H4 (cell line): ENCODE data around the gene ZCCHC3. TPM values are rescaled to one million over a fixed set of nuclear protein-coding genes. Genes with fewer than 3 reads are reported as not detected.
A peak's percentile ranks its signal among the peaks of the same experiment; 100 is the strongest.

Experiments
- DNase-seq: peaks from one replicate; pipeline ENCODE4 v3.0.0-alpha.2; 2015; ENCODE audit warnings: low spot score
- total RNA-seq: library from RNA; depleted of rRNA; stranded (reverse); fragments of >200 nt; shearing (Covaris generic); gene quantifications from 2 replicates; pipeline ENCODE4 v1.2.3, GENCODE V29; 2014

Gene ZCCHC3
- total RNA-seq, 1 experiment from 2014 or later: 8.2 TPM

DNA sequence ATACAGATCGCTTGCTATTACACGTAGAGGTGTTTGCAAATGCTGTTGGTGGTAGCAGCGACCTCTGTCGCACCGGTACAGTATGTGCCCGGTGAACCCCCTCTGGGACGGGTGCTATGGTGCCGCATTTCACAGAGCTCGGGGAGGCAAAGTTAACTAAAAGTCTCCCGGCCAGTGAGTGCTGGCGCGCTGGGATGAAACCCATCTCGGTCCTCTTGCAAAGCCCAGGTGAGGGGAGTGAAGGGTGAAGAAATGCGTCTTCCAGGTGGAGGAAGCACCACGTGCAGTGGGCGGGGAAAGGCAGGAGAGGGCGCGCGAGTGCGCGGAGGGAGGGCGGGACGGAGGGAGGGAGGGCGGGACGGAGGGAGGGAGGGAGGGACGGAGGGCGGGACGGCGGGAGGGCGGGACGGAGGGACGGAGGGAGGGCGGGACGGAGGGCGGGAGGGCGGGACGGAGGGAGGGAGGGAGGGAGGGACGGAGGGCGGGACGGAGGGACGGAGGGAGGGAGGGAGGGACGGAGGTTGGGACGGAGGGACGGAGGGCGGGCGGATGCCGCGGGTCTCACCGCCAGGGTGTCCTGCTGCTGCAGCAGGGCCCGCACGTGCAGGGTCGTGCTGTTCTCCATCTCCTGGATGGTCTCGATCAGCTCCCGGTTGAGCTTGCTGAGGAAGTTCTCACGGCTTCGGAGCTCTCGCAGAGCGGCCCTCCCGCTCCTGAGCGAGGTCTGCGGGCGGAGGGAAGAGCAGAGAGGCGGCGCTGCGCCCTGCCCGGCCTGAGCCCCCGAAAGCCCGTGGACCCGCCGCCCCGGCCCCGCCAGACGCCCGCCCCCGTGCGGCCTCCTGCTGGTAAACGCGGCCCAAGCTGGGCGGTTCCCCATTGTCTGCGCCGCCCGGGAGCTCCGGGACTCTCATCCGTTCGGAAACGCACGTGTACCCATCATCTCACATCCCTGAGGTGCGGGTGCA lies 18.5 kb upstream of the ZCCHC3 start:
- DNase-seq: no peak

DNA sequence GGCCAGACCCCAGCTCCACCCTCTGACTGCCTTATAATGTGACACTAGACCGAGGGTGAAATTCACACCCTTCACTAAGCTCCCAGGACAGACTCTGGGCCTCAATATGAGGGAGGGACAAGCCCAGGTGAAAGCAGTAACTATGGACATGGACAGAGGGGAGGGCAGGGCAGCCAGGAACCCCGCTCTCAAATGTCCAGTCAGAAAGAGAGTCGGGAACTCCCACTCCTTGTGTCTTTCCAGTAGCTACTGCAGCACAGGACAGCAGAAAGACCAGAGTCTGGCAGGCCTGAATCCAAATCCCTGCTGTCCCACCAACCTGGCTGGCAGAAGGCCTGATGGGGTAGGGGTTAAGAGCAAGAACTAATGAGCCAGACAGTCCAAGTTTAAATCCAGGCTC lies 13.2 kb upstream of the ZCCHC3 start:
- DNase-seq: no peak

DNA sequence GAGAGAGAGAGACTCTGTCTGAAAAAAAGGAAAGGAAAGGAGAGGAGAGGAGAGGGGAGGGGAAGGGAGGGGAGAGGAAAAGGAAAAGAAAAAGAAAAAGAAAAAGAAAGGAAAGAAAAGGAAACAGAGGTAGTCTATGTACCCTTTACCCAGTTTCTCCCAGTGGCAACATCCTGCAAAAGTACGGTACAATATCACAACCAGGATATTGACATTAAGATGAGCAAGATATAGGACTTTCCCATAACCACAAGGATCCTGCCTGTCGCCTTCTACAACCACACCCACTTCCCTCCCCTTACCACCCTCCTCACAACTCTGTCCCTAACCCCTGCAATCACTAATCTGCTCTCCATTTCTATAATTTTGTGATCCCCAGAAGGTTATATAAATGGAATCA lies 10.9 kb upstream of the ZCCHC3 start:
- DNase-seq: no peak

DNA sequence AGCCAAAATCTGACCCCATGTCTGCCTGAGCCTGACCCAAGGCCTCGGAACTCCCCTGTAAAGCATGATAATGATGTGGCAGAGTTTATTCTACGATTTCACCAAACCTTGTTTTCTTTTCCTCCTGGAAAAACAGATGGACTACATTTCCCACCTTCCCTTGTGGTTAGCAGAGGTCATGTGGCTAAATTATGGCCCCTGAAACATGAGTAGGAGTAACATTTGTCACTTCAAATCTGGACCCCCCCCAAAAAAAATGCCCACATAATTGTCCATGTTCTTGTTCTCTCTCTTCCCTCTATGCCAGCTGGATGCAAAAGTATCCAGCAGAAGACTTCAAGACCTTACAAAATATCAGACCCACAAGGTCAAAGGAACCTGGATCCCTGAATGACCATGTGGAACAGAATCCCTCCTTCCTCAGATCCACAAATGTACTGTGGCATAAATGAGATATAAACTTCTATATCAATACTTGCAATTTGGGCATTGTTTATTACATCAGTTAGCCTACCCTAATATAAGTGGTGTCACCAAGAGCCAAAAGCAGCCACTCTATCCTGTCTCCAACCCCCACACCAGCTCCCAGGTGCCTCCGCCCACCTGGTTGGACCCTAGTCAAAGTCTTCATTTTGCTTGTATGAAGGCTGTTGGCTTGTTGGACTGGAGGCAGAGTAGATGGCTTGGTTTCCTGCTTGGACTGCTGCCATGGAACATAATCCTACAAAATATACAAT lies 8.2 kb upstream of the ZCCHC3 start:
- DNase-seq: no peak

DNA sequence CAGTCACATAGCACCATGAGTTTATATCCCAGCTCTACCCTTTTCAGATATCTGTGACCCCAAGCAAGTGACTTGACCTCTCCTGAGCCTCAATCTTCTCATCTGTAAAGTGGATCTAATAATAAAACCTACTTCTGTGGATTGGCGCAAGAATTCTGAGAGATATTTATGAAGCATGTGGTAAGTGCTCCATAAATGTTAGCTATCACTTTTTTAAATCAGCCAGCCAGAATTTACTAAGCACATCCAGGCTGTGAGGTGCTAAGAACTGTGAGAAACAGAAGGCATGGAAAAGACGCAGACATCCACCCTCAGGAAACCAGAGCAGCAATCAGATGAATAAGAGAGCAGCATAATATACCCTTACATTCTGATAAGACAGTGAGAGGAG lies 7.7 kb upstream of the ZCCHC3 start:
- DNase-seq: no peak

DNA sequence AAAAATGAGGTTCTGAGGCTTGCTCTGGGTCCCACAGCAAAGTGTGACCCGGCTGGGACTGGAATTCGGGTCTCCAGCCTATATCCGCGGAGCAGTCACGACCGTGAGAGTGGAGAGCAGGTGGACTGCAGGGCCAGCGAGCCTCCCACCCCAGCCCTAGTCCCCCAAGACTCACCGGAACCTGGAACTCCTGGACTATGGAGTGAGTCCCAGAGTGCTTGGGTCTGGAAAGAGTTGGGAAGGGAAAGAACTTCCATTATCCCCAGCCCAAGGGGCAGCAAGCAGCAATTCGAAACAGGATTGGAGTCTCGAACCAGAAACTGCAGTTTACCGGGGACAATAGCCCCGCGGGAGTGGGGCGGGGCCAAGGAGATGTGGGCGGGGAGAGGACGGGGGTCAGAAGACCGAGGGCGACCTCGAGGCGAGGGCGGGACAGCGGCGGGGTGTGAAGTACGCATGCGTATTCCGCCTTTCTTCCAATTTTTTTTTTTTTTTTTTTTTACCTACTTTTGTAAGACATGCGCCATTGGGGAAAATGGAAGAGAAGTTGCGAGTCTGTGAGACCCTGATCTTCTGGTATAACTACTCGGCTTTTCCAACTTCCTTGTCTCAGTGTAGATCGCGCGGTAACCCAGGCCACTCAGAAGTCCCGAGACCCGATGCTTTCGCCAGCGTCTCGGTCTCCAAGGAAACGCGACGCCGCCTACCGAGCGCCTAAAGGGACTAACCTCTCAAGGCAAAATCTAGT lies 7.1 kb upstream of the ZCCHC3 start, which contains the start of gene C20orf96:
Gene C20orf96 (minus strand): TSS at position 667 of the 748 bp plus-strand sequence. CDS start 140 bp downstream, at position 527.
- DNase-seq: peak; percentile 90

DNA sequence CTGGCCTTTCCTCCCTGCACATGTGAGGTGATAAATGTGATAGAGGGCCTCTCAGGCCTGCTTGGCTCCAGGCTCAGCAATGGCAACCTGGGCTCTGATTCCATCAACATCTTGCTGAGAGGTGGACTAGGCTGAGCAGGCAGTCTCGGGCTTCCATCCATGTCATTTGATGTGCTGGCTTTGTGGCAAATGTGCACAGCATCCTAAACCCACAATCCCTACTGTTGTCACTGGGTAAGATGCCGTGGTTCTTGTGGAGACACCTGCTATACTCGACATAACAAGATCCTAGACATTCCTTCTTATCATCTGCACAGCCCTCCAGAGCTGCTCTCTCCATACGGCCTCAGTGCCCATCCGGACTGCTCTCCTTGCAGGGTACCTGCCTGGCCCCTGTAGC lies 2.8 kb upstream of the ZCCHC3 start:
- no peak for DNase-seq

DNA sequence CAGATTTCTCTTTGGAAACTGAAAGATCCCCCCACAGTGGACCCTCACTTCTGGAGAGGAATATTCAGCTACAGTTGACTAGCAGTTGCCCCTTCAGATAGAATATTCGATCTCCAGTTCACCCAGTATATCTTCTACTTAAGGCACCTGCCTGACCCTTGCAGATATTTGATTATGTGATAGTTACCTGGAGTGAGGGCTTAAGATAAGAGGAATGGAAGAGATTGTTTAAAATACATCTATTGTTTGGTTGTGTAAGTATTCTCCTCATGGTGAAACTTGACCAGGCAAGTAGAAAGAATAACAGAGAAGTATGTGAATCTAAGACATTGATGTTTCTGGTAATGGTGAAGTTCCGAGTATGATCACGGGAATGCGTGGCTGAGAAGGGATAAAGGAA lies 1.6 kb upstream of the ZCCHC3 start:
- no peak for DNase-seq

DNA sequence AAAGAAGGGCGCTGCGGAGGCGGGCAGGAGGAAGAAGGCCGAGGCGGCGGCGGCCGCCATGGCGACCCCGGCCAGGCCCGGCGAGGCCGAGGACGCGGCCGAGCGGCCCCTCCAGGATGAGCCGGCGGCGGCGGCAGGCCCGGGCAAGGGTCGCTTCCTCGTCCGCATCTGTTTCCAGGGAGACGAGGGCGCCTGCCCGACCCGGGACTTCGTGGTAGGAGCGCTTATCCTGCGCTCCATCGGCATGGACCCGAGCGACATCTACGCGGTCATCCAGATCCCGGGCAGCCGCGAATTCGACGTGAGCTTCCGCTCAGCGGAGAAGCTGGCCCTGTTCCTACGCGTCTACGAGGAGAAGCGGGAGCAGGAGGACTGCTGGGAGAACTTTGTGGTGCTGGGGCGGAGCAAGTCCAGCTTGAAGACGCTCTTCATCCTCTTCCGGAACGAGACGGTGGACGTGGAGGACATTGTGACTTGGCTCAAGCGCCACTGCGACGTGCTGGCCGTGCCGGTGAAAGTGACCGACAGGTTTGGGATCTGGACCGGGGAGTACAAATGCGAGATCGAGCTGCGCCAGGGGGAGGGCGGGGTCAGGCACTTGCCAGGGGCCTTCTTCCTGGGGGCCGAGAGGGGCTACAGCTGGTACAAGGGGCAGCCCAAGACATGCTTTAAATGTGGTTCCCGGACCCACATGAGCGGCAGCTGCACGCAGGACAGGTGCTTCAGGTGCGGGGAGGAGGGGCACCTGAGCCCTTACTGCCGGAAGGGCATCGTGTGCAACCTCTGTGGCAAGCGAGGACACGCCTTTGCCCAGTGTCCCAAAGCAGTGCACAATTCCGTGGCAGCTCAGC lies 780 bp downstream of the ZCCHC3 start:
- DNase-seq: peak; percentile 44

DNA sequence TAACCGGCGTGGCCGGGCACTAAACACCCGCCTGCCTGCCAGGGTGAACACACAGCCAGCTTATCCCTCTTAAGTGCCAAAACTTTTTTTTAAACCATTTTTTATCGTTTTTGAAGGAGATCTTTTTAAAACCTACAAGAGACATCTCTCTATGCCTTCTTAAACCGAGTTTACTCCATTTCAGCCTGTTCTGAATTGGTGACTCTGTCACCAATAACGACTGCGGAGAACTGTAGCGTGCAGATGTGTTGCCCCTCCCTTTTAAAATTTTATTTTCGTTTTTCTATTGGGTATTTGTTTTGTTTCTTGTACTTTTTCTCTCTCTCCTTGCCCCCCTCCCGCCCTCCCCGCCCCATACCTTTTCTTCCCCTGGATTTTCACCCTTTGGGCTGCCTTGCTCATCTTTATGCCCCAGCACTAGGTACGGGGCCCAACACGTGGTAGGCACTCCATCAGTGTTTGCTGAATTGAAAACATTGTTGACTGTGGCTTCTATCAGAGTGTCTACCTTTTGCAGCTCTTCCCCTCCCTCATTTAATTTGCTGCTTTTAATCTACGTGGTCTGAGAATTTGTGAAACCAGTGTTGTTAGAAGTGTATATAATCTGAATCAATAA lies 1.5 kb downstream of the ZCCHC3 start:
- DNase-seq: no peak

DNA sequence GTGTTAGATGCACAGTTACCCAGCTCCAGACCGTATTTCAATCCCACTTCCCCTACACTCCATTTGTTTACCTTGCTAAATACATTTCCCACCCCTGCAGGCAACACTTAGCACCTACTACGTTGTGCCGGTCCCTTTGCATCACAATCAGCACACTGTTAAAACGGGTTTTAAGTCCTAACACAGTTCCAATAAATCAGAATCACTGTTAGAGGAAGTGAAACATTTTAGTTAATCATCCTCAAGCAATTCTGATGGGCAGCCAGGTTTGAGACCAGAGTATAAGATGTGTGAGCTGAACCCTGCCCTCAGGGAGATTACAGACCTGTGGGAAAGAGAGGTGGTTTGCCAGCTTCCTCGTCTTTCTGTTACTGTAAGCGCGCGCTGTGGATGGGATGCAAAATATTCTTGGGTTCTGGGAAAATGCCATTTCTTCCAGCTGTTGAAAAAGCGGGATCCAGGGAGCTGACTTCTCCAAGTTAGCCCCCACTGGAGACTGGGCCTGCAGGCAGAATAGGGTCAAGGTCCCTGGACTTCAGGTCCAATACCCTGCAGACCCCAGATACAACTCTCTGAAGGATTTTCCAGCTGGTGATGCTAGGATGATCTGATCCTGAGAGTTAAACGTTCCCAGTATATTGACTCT lies 3.1 kb downstream of the ZCCHC3 start:
- DNase-seq: no peak

DNA sequence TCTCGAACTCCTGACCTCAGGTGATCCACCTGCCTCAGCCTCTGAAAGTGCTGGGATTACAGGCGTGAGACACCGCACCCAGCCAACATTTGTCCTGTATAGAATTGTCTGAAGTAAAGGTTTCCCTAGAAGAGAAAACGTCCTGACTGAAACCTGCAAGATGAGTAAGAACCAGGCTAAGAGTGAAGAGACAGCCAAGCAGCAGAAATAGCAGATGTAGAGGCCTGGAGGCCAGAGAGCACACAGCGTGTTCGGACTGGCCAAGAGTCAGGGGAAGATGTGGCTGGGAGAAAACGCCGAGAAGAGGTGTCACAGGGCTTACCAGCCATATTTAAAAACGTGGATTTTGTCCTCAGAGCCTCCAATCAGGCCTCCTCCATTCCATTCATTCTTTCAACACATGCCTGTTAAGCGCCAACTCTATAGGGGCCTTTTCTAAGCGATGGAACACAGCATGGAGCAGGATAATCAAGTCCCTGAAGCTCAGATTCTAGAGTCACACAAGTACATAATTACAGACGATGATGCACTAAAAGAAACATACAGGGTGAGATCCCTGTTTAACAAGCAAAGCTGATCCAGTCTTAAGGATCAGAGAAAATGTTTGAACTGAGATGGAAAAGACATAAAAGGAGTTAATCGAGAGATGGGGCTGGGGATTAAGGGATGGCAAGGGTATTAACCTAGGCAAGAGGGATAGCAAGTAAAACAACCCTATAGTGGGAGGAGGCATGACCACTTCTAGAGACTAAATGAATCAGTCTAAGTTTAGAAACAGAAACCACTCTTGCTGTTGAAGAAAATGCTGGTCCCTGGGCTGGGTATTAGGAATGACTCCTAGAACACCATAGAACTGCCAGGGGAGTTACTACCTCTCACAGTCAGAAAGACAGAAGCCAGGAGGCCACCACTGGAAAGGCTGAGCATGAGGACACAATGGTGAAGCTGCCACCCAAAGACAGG lies 4.8 kb downstream of the ZCCHC3 start:
- no peak for DNase-seq

DNA sequence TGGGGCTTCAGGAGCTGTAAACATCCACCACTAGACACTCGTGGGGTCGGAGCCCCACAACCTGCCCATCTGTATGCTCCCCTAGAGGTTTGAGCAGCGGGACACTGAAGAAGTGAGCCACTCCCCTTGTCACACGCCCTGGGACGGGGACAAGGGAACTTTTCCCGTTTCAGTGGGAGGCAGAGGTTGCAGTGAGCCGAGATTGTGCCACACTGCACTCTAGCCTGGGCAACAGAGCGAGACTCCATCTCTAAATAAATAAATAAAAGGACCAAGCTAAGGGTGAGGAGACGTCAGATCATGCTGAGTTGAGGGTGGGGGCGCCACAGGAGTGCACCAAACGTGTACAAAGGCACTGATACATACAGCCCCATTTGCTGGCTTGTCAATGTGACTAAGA lies 8.4 kb downstream of the ZCCHC3 start:
- no peak for DNase-seq

DNA sequence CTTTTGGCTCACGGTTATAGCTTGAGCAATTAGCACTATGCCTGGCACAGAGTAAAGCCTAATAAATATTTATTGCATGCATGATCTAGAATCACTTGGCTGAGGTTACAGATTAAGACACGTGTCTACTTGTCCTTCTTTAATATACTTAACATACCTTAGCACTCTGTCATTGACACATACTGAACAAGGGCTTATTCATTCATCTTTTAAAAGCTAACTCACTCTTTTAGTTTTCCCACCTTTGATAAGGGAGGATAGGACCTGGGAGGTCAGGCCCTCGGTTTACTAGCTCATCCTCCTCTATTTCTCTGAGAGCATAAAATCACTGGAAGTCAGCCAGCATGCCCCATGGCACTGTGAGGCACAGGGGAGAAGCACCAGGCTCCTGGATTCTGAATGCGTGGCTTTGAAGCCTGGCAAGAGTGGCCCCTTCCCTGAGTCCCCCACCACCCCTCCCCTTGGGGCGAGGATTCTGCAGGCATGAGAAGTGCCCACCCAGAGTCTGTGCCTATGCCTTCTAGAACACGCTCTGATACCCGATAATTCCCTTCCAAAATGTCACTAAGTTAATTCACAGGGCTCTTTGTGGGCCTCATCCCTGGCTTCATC lies 11.2 kb downstream of the ZCCHC3 start:
- no peak for DNase-seq

DNA sequence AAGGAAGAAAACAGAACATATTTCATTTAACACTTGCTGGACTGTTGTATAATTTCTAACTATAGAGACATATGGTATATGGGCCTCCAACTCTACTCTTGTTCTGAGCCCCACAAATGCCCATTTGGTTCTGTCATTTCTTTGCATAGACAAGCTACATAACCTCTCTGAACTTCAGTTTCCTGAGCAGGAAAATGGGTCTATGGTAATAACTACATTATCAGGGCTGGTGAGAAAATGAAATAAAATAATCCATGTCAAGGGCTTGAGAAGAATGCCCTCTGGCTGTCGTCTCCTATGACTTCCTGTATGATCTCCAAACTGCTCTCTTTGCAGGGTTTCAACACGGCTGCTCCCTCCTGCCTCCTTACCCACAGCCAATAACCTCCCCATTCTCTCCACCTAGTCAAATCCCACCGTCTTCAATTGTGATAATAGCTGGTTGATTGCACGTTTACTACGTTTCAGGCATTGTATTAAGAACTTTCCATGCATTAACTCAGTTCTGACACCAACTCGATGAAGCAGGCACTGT lies 12.0 kb downstream of the ZCCHC3 start:
- DNase-seq: no peak

DNA sequence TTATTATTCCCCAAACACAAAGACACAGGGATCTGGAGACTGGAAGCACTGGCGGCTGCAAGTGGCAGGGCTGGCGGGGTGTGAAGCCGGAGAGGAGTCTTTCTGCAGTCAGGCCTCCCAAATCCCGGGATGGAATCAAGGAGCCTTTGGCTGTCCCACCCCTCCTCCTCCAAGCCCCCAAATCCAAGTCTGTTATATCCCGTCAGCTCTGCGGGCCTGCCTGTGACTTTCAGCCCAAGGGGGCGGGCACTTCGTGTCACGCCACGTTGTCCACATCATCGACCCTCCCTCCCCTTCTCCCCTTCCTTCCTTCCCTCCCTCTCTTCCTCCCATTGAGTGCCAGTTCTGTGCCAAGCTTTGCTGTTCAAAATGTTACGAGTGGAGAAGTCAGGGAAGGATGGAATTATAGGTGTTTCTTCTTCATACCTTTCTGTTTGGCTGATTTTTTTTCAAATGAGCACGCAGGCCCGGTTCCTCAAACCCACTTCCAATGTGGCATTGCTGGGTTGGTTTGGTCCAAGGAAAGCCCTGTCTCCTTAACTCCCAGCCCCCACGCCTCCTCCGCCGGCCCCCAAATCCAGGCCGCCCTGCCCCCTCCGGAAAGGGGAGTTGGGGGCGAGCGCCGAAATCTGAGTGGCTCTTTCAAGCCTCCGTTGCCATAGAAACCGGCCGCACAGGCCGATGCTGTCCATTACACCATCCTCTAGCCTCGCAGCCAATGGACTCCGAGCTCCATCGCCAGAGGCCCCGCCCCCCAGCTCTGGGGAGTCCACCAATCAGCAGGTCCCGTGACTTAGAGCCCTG lies 12.7 kb downstream of the ZCCHC3 start:
- peak; percentile 98 for DNase-seq

DNA sequence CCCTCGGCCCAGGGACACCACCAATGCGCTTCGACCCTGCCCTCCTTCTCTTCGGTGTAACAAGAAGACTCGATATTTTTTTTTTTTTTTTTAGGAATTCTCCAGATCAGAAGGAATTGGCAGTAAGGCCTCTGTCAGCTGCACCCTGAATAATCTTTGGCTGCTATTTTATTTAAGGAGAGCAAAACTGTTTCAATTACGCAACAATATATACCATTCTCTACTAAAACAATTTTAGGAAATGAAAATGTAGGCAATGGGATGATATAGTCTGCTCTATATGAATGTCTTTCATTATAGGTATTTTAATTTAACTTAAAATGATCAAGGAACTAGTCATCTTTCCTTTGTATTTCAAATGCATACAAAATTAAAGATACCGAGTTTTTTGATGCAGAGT lies 13.3 kb downstream of the ZCCHC3 start:
- DNase-seq: no peak
